Measurements from ENCODE around the gene PCDHGB5.

PCDHGB5 gene

GRCh38 chr5:141441571-141442170 lies 43.9 kb downstream of the PCDHGB5 start:
- DNase-seq (ENCODE audit: low read depth), result no peak
